Astrocyte (in vitro differentiated cells and primary cell): ENCODE measurements around the gene ARIH2.

Experiments
- EZH2 ChIP-seq: IDR thresholded peaks from 2 replicates; pipeline ENCODE4 v1.6.1; 2012; ENCODE audit warnings: mild to moderate bottlenecking, low read length, inconsistent platforms; ENCODE audit not compliant: insufficient read depth
- TF ChIP-seq, protein P1 (sequence below): IDR thresholded peaks from 2 replicates; pipeline ENCODE4 v1.5.1; 2011; ENCODE audit warnings: low read depth, mild to moderate bottlenecking, inconsistent platforms, low read length, moderate library complexity; ENCODE audit not compliant: insufficient read depth

DNA sequence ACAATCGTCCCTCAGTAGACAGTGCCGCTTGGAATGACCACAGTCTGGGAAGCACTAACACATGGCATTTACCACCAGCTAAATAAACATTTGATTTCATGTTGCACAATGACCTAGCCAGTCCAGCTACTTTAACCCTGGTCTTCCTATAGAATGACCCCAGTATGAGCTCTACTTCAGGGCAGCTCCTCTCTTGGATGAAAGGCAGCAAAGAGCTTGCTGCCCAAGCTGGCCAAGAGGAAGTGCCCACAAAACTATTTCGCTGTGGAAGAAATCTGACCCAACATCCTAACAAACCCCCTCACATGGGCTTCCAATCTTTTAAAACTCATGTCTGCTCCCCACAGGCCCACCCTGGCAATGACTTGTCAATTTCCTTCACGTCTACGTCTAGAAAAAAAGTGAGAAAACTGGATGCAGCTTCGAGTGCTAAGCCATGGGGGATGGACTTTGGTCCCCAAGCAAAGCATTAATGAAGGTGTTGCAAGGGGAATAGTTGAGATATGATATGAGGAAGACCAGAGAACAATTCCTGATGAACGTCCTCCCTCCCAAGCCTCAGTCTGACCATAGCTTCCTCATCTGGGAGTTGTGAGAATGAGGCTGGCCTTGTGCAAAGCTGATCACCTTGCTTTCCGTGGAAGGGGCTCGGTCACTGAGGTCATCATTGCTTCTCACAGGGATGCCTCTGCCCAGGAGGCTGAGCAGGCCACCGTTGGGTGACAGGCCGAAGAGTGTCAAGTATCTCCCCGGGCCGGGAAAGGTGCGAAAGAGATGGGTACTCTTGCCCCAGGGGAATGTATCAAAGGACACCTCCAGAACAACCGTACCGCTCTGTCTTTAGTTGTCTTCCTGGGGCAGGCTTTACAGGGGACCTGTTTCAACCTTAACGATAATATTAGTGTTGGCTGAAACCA is 20.9 kb upstream of the ARIH2 start:
- TF ChIP-seq, protein P1, sequence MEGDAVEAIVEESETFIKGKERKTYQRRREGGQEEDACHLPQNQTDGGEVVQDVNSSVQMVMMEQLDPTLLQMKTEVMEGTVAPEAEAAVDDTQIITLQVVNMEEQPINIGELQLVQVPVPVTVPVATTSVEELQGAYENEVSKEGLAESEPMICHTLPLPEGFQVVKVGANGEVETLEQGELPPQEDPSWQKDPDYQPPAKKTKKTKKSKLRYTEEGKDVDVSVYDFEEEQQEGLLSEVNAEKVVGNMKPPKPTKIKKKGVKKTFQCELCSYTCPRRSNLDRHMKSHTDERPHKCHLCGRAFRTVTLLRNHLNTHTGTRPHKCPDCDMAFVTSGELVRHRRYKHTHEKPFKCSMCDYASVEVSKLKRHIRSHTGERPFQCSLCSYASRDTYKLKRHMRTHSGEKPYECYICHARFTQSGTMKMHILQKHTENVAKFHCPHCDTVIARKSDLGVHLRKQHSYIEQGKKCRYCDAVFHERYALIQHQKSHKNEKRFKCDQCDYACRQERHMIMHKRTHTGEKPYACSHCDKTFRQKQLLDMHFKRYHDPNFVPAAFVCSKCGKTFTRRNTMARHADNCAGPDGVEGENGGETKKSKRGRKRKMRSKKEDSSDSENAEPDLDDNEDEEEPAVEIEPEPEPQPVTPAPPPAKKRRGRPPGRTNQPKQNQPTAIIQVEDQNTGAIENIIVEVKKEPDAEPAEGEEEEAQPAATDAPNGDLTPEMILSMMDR = no peak
- no peak for TF ChIP-seq EZH2
